ENCODE data around the gene ZBTB2.

- TF ChIP-seq TCF4 (CRISPR knock-in tag; IDR thresholded peaks at IDR 0.05; ENCODE audit: borderline replicate concordance): no peak
- TF ChIP-seq ARNTL (CRISPR knock-in tag; IDR thresholded peaks at IDR 0.05; ENCODE audit: borderline replicate concordance, low read depth): no peak
- no peak for TF ChIP-seq OSR1 (CRISPR knock-in tag; IDR thresholded peaks at IDR 0.05)
- no peak for TF ChIP-seq GLIS3 (CRISPR knock-in tag; IDR thresholded peaks at IDR 0.05)
- TF ChIP-seq ZNF8 (CRISPR knock-in tag; IDR thresholded peaks at IDR 0.05): no peak
- TF ChIP-seq CREB5 (CRISPR knock-in tag; IDR thresholded peaks at IDR 0.05; ENCODE audit: low read depth): no peak
- TF ChIP-seq TSHZ2 (CRISPR knock-in tag; IDR thresholded peaks at IDR 0.05): no peak
- no peak for TF ChIP-seq RARB (CRISPR knock-in tag; IDR thresholded peaks at IDR 0.05)
- no peak for TF ChIP-seq ZFP30 (CRISPR knock-in tag; IDR thresholded peaks at IDR 0.05)
- no peak for TF ChIP-seq SNAI2 (CRISPR knock-in tag; IDR thresholded peaks at IDR 0.05)
Measured at GRCh38 chr6:151325075-151326050, 66.0 kb downstream of the ZBTB2 start.

Data from SK-N-SH treated with all-trans-retinoic acid at 6 μM for 48 hours (cell line).